HUES48 (cell line): ENCODE data around the gene HS6ST3.

Experiments used
- H3K27ac ChIP-seq: one replicate; pipeline ENCODE4 v1.7.0; 2013; ENCODE audit warnings: low read depth, low read length, inconsistent platforms
- H3K27me3 ChIP-seq: 2 replicates; pipeline ENCODE4 v1.6.1; 2013; ENCODE audit warnings: mild to moderate bottlenecking, low read length; ENCODE audit not compliant: control insufficient read depth, insufficient read depth
- H3K36me3 ChIP-seq: 2 replicates; pipeline ENCODE4 v1.6.1; 2013; ENCODE audit warnings: low read length; ENCODE audit not compliant: control insufficient read depth, insufficient read depth
- H3K4me1 ChIP-seq: 2 replicates; pipeline ENCODE4 v1.6.1; 2013; ENCODE audit warnings: mild to moderate bottlenecking, low read length; ENCODE audit not compliant: control insufficient read depth, insufficient read depth
- H3K4me3 ChIP-seq: 2 replicates; pipeline ENCODE4 v1.5.1; 2013; ENCODE audit warnings: mild to moderate bottlenecking, low read depth, low read length
- H3K9ac ChIP-seq: 2 replicates; pipeline ENCODE4 v1.6.1; 2013; ENCODE audit warnings: mild to moderate bottlenecking, low read depth, low read length, moderate library complexity
- H3K9me3 ChIP-seq: 2 replicates; pipeline ENCODE4 v1.6.1; 2013; ENCODE audit warnings: low read length; ENCODE audit not compliant: control insufficient read depth, insufficient read depth

HS6ST3 gene

GRCh38 chr13:96615252-96615651 lies 525.3 kb downstream of the HS6ST3 start:
- H3K9ac ChIP-seq = no peak overlapping the region
- no peaks in the 10 kb centered on the region for H3K27me3 ChIP-seq
- no peaks in the 10 kb centered on the region for H3K9me3 ChIP-seq
- no peaks in the 10 kb centered on the region for H3K4me1 ChIP-seq
- H3K27ac ChIP-seq = no peak overlapping the region
- H3K4me3 ChIP-seq = no peak overlapping the region
- no peaks in the 10 kb centered on the region for H3K36me3 ChIP-seq

GRCh38 chr13:96617528-96617927 lies 527.6 kb downstream of the HS6ST3 start:
- no peak overlapping the region for H3K4me3 ChIP-seq
- H3K27me3 ChIP-seq = no peaks in the 10 kb centered on the region
- H3K4me1 ChIP-seq = no peaks in the 10 kb centered on the region
- no peak overlapping the region for H3K27ac ChIP-seq
- H3K9ac ChIP-seq = no peak overlapping the region
- no peaks in the 10 kb centered on the region for H3K9me3 ChIP-seq
- H3K36me3 ChIP-seq = no peaks in the 10 kb centered on the region

GRCh38 chr13:96621634-96622183 lies 531.8 kb downstream of the HS6ST3 start:
- H3K4me1 ChIP-seq = no peaks in the 10 kb centered on the region
- no peaks in the 10 kb centered on the region for H3K9me3 ChIP-seq
- H3K36me3 ChIP-seq = no peaks in the 10 kb centered on the region
- H3K27me3 ChIP-seq = no peaks in the 10 kb centered on the region
- no peak overlapping the region for H3K4me3 ChIP-seq
- H3K27ac ChIP-seq = no peak overlapping the region
- no peak overlapping the region for H3K9ac ChIP-seq

GRCh38 chr13:96629331-96629730 lies 539.4 kb downstream of the HS6ST3 start:
- Histone ChIP-seq H3K9ac (no peak overlapping the region), H3K9me3 (no peaks in the 10 kb centered on the region), H3K4me3 (no peak overlapping the region), H3K4me1 (no peaks in the 10 kb centered on the region), H3K27ac (no peak overlapping the region), H3K27me3 (no peaks in the 10 kb centered on the region), H3K36me3 (no peaks in the 10 kb centered on the region)

- no peak overlapping the region for H3K9ac ChIP-seq
- no peaks in the 10 kb centered on the region for H3K27me3 ChIP-seq
- H3K4me1 ChIP-seq = no peaks in the 10 kb centered on the region
- H3K27ac ChIP-seq = no peak overlapping the region
- H3K9me3 ChIP-seq = no peaks in the 10 kb centered on the region
- H3K4me3 ChIP-seq = no peak overlapping the region
- no peaks in the 10 kb centered on the region for H3K36me3 ChIP-seq
Observed at GRCh38 chr13:96632536-96633320, 542.8 kb downstream of the HS6ST3 start.

- no peaks in the 10 kb centered on the region for H3K27me3 ChIP-seq
- H3K4me1 ChIP-seq = no peaks in the 10 kb centered on the region
- H3K9me3 ChIP-seq = no peaks in the 10 kb centered on the region
- H3K27ac ChIP-seq = no peak overlapping the region
- H3K36me3 ChIP-seq = no peaks in the 10 kb centered on the region
- H3K4me3 ChIP-seq = no peak overlapping the region
- H3K9ac ChIP-seq = no peak overlapping the region
Observed at GRCh38 chr13:96636001-96636709, 546.2 kb downstream of the HS6ST3 start.

GRCh38 chr13:96637039-96637438 lies 547.1 kb downstream of the HS6ST3 start:
- Histone ChIP-seq H3K36me3 (no peaks in the 10 kb centered on the region), H3K4me3 (no peak overlapping the region), H3K9me3 (no peaks in the 10 kb centered on the region)

GRCh38 chr13:96646101-96646500 lies 556.2 kb downstream of the HS6ST3 start:
- no peaks in the 10 kb centered on the region for H3K4me1 ChIP-seq
- no peaks in the 10 kb centered on the region for H3K36me3 ChIP-seq

More at GRCh38 chr13:96637039-96637438, 547.1 kb downstream of the HS6ST3 start:
- no peaks in the 10 kb centered on the region for H3K4me1 ChIP-seq
- no peak overlapping the region for H3K9ac ChIP-seq
- no peaks in the 10 kb centered on the region for H3K27me3 ChIP-seq
- H3K27ac ChIP-seq = no peak overlapping the region

GRCh38 chr13:96646515-96647211 lies 556.8 kb downstream of the HS6ST3 start:
- Histone ChIP-seq H3K27ac (no peak overlapping the region), H3K36me3 (no peaks in the 10 kb centered on the region), H3K4me3 (no peak overlapping the region), H3K4me1 (no peaks in the 10 kb centered on the region), H3K27me3 (no peaks in the 10 kb centered on the region), H3K9me3 (peaks cover 4% of the 10 kb centered on the region; the same call in 1 of the 2 replicates), H3K9ac (no peak overlapping the region)

More at GRCh38 chr13:96646101-96646500, 556.2 kb downstream of the HS6ST3 start:
- no peaks in the 10 kb centered on the region for H3K27me3 ChIP-seq
- H3K4me3 ChIP-seq = no peak overlapping the region
- no peak overlapping the region for H3K9ac ChIP-seq
- H3K9me3 ChIP-seq = peaks cover 4% of the 10 kb centered on the region; the same call in 1 of the 2 replicates
- H3K27ac ChIP-seq = no peak overlapping the region

- Histone ChIP-seq H3K9ac (no peak overlapping the region), H3K4me3 (no peak overlapping the region), H3K27ac (no peak overlapping the region), H3K9me3 (no peaks in the 10 kb centered on the region), H3K4me1 (no peaks in the 10 kb centered on the region), H3K27me3 (no peaks in the 10 kb centered on the region), H3K36me3 (no peaks in the 10 kb centered on the region)
Observed at GRCh38 chr13:96650301-96650886, 560.5 kb downstream of the HS6ST3 start.
